OCI-LY7 (cell line): ENCODE data around the gene FMNL3. TPM values are rescaled to one million over a fixed set of nuclear protein-coding genes. Genes with fewer than 3 reads are reported as not detected.
"Not testable (repeated sequence)": the region's sequence is repeated elsewhere in the genome, so short reads cannot be mapped to it uniquely, and the experiment has no call there.

Experiments used
- BruUV-seq: library from RNA; stranded (reverse); fragments of 400-500 nt; replicated peaks from 2 replicates; lab custom pipeline; 2021; lab: Mats Ljungman, UMichigan
- CTCF ChIA-PET: fragments of 300-600 bp; sonication (Branson Sonifier 250); formaldehyde crosslinking; loops from one replicate; lab custom pipeline; 2022; ENCODE audit warnings: antibody characterized with exemption; ENCODE audit not compliant: unreplicated experiment; lab: Charles Lee
- POLR2A ChIA-PET: fragments of 300-600 bp; sonication (Branson Sonifier 250); formaldehyde crosslinking; loops from one replicate; lab custom pipeline; 2022; ENCODE audit warnings: antibody characterized with exemption; lab: Charles Lee
- DNase-seq: peaks from one replicate; pipeline ENCODE4 v3.0.0-alpha.2; 2015; ENCODE audit warnings: low spot score
- H2AFZ ChIP-seq: fragments of 200-600 bp; sonication (generic), shearing (Covaris generic); 2 replicates; pipeline ENCODE4 v1.6.1; 2014; ENCODE audit warnings: mild to moderate bottlenecking, antibody characterized with exemption, low read length, moderate library complexity
- H3K27ac ChIP-seq: fragments of 200-600 bp; sonication (generic); 2 replicates; pipeline ENCODE4 v1.5.1; 2014; ENCODE audit warnings: mixed run types, low read depth, mild to moderate bottlenecking, moderate library complexity, low read length, inconsistent platforms; ENCODE audit not compliant: poor library complexity, severe bottlenecking
- H3K36me3 ChIP-seq: fragments of 200-600 bp; sonication (generic); 2 replicates; pipeline ENCODE4 v1.6.1; 2014; ENCODE audit warnings: mild to moderate bottlenecking, antibody characterized with exemption, low read length, moderate library complexity, mixed read lengths; ENCODE audit not compliant: insufficient read depth
- H3K4me1 ChIP-seq: fragments of 200-600 bp; sonication (generic); 2 replicates; pipeline ENCODE4 v1.5.1; 2014; ENCODE audit warnings: mild to moderate bottlenecking, low read length; ENCODE audit not compliant: insufficient read depth, poor library complexity, severe bottlenecking
- H3K4me2 ChIP-seq: fragments of 200-600 bp; sonication (generic); 2 replicates; pipeline ENCODE4 v1.6.1; 2014; ENCODE audit warnings: mild to moderate bottlenecking, low read length
- H3K4me3 ChIP-seq: fragments of 200-600 bp; sonication (generic); 2 replicates; pipeline ENCODE4 v1.5.1; 2014; ENCODE audit warnings: mild to moderate bottlenecking, low read depth, low read length; ENCODE audit not compliant: poor library complexity, severe bottlenecking
- H3K79me2 ChIP-seq: fragments of 200-600 bp; sonication (generic); 2 replicates; pipeline ENCODE4 v1.6.1; 2016; ENCODE audit warnings: low read depth, mild to moderate bottlenecking, low read length, moderate library complexity, mixed read lengths; ENCODE audit not compliant: insufficient read depth
- H3K9me2 ChIP-seq: fragments of 200-600 bp; sonication (generic); 2 replicates; pipeline ENCODE4 v1.6.1; 2016; ENCODE audit warnings: mild to moderate bottlenecking, low read length, mixed read lengths; ENCODE audit not compliant: insufficient read depth
- H3K9me3 ChIP-seq: fragments of 200-600 bp; sonication (generic); 2 replicates; pipeline ENCODE4 v1.6.1; 2014; ENCODE audit warnings: mild to moderate bottlenecking, mixed run types, low read length, mixed read lengths
- H4K20me1 ChIP-seq: fragments of 200-600 bp; sonication (generic); 2 replicates; pipeline ENCODE4 v1.6.1; 2014; ENCODE audit warnings: mild to moderate bottlenecking, antibody characterized with exemption, low read length, moderate library complexity, mixed read lengths; ENCODE audit not compliant: insufficient read depth
- CTCF ChIP-seq: fragments of 200-600 bp; sonication (generic); conservative IDR thresholded peaks from 2 replicates; pipeline ENCODE4 v1.5.1; 2014; ENCODE audit warnings: mild to moderate bottlenecking, antibody characterized with exemption, low read length, moderate library complexity, mixed read lengths
- EZH2phosphoT487 ChIP-seq: fragments of 200-600 bp; sonication (generic); IDR thresholded peaks from 2 replicates; pipeline ENCODE4 v1.6.1; 2018; ENCODE audit warnings: low read depth, borderline replicate concordance, mild to moderate bottlenecking, mixed run types, antibody characterized with exemption, low read length, moderate library complexity, mixed read lengths
- intact Hi-C: fragments of 100-400 bp; cut with micrococcal nuclease; formaldehyde crosslinking; loops from one replicate; pipeline ENCODE4 v1.10.0; 2022; ENCODE audit not compliant: unreplicated experiment
- total RNA-seq, 2 experiments: library from RNA; depleted of rRNA in 1 of 2; stranded (reverse); fragments of >200 nt in 1 of 2; shearing (Covaris generic) in 1 of 2; gene quantifications; 2 replicates each; pipeline ENCODE4 v1.2.3, GENCODE V29; 2014 to 2022

Gene FMNL3
- total RNA-seq, 2 experiments from 2014 or later, result 13.8 to 28.7 TPM

- Histone ChIP-seq H3K9me2 (no peaks in the 10 kb centered on the region), H3K27ac (peak overlapping the region; percentile 86), H3K4me3 (peak overlapping the region; percentile 79), H3K4me1 (peaks cover 26% of the 10 kb centered on the region), H3K9me3 (no peaks in the 10 kb centered on the region), H3K4me2 (peak overlapping the region; percentile 89), H4K20me1 (peaks cover 21% of the 10 kb centered on the region), H2AFZ (peak overlapping the region; percentile 33; the same call in 1 of the 2 replicates), H3K79me2 (peaks cover 53% of the 10 kb centered on the region), H3K36me3 (peaks cover 36% of the 10 kb centered on the region)
- POLR2A ChIA-PET, result interaction anchor here (0.6 to 1.5 kb wide), 15 partner anchors 16 to 419 kb away, joined by 3 to 9 read pairs (median 4); partner anchors contain the start of genes FMNL3 and TROAP
- intact Hi-C loops, result loop anchor here (2.0 to 5.0 kb wide), 2 partner anchors 35 to 610 kb away; partner anchors contain the start of gene TUBA1B
- no peak for TF ChIP-seq CTCF
- no peak for TF ChIP-seq EZH2phosphoT487
- DNase-seq, result peak; percentile 84
- BruUV-seq, result no TSS peak
- CTCF ChIA-PET, result interaction anchor here (0.5 to 1.2 kb wide), 12 partner anchors 11 to 315 kb away, joined by 3 to 10 read pairs (median 4); partner anchors contain the start of gene PRPF40B
Measured at GRCh38 chr12:49741882-49742620, 34.8 kb upstream of the FMNL3 start.

- Histone ChIP-seq H3K9me2 (no peaks in the 10 kb centered on the region), H3K4me2 (peak within 1 kb of the TSS; percentile 89), H3K27ac (peak within 1 kb of the TSS; percentile 86), H4K20me1 (peaks cover 20% of the 10 kb centered on the region), H3K9me3 (no peaks in the 10 kb centered on the region), H3K36me3 (peaks cover 27% of the 10 kb centered on the region), H3K4me3 (peak within 1 kb of the TSS; percentile 79), H3K4me1 (peaks cover 26% of the 10 kb centered on the region), H2AFZ (peak within 1 kb of the TSS; percentile 72; the same call in 1 of the 2 replicates), H3K79me2 (peaks cover 45% of the 10 kb centered on the region)
- no TSS peak for BruUV-seq
- peak; percentile 100 for DNase-seq
- ChIA-PET CTCF (interaction anchor here (0.5 to 1.2 kb wide), 13 partner anchors 12 to 316 kb away, joined by 3 to 10 read pairs (median 4); partner anchors contain the start of gene PRPF40B), POLR2A (interaction anchor here (0.6 to 1.5 kb wide), 22 partner anchors 13 to 1726 kb away, joined by 3 to 9 read pairs (median 3); partner anchors contain the start of genes FMNL3 and TROAP)
- TF ChIP-seq CTCF (peak; percentile 97), EZH2phosphoT487 (no peak)
- intact Hi-C loops, result loop anchor here (2.0 to 5.0 kb wide), 2 partner anchors 36 to 609 kb away; partner anchors contain the start of gene TUBA1B
Measured at GRCh38 chr12:49740930-49741881, 34.0 kb upstream of the FMNL3 start, which contains the start of gene TMBIM6. TMBIM6 (plus strand) TSS chr12:49741557; CDS start chr12:49752494, 10,937 bp downstream.

- H3K9me3 ChIP-seq, DNase-seq, H3K4me2 ChIP-seq, H2AFZ ChIP-seq, H3K9me2 ChIP-seq, H3K4me3 ChIP-seq, CTCF ChIA-PET, POLR2A ChIA-PET, BruUV-seq, H3K27ac ChIP-seq: not testable (repeated sequence)
- peaks cover 26% of the 10 kb centered on the region for H3K4me1 ChIP-seq
- peaks cover 36% of the 10 kb centered on the region for H3K79me2 ChIP-seq
- peaks cover 19% of the 10 kb centered on the region for H3K36me3 ChIP-seq
- intact Hi-C loops, result loop anchor here (2.0 to 5.0 kb wide), 2 partner anchors 37 to 608 kb away; partner anchors contain the start of gene TUBA1B
- peaks cover 20% of the 10 kb centered on the region for H4K20me1 ChIP-seq
Measured at GRCh38 chr12:49740277-49740676, 33.1 kb upstream of the FMNL3 start.

- H3K4me3 ChIP-seq, H3K4me2 ChIP-seq, BruUV-seq, CTCF ChIA-PET, H3K36me3 ChIP-seq, H2AFZ ChIP-seq, H3K27ac ChIP-seq, intact Hi-C loops, H4K20me1 ChIP-seq, DNase-seq, H3K9me3 ChIP-seq, H3K9me2 ChIP-seq: not testable (repeated sequence)
- POLR2A ChIA-PET, result interaction anchor here (0.7 kb wide), 2 partner anchors 18 to 27 kb away, joined by 3 to 4 read pairs; no protein-coding TSS in a partner anchor
- H3K4me1 ChIP-seq, result peaks cover 14% of the 10 kb centered on the region
- peaks cover 20% of the 10 kb centered on the region for H3K79me2 ChIP-seq
Measured at GRCh38 chr12:49738721-49739120, 31.5 kb upstream of the FMNL3 start.
